HCT116 (cell line): Measurements from ENCODE around the gene DMBX1. TPM values are rescaled to one million over a fixed set of nuclear protein-coding genes. Genes with fewer than 3 reads are reported as not detected.

Experiments used
- ATAC-seq: fragments of 200-7000 bp; cut with Tn5 transposase; 2 replicates; pipeline ENCODE4 v1.9.1; 2020; ENCODE audit warnings: mild to moderate bottlenecking, moderate library complexity
- BruUV-seq: library from RNA; stranded (reverse); fragments of 400-500 nt; replicated peaks from 2 replicates; lab custom pipeline; 2021; lab: Mats Ljungman, UMichigan
- CTCF ChIA-PET: fragments of 300-600 bp; sonication (Branson Sonifier 250); formaldehyde crosslinking; loops from one replicate; lab custom pipeline; 2021; ENCODE audit warnings: antibody characterized with exemption; lab: Charles Lee
- POLR2A ChIA-PET: fragments of 300-600, 350-600 bp; sonication (Branson Sonifier 250); formaldehyde crosslinking; loops from one replicate; lab custom pipeline; 2021; ENCODE audit warnings: antibody characterized with exemption; lab: Charles Lee
- RAD21 ChIA-PET, 2 experiments: fragments of 300-600 bp; sonication (Branson Sonifier 250); formaldehyde crosslinking; loops; one replicate each; lab custom pipeline; 2023; ENCODE audit warnings: low total read pairs in 2 of 2; ENCODE audit not compliant: uncharacterized antibody in 2 of 2, unreplicated experiment in 2 of 2, low non-redundant PET in 1 of 2; lab: Charles Lee
- DNase-seq: peaks from one replicate; pipeline ENCODE4 v3.0.0-alpha.2; 2010; ENCODE audit warnings: low read depth, low spot score
- H2AFZ ChIP-seq: fragments of 200-600 bp; shearing (Covaris generic), sonication (generic); 2 replicates; pipeline ENCODE4 v1.6.1; 2017; ENCODE audit warnings: low read depth, mixed run types, mixed read lengths, antibody characterized with exemption, low read length; ENCODE audit not compliant: poor library complexity, severe bottlenecking
- H3K27ac ChIP-seq: 2 replicates; pipeline ENCODE4 v1.5.1; 2012; ENCODE audit warnings: low read depth, low read length
- H3K27me3 ChIP-seq: fragments of 200-600 bp; sonication (generic); 2 replicates; pipeline ENCODE4 v1.6.1; 2016; ENCODE audit warnings: mixed run types, low read length, mixed read lengths; ENCODE audit not compliant: insufficient read depth
- H3K36me3 ChIP-seq, 2 experiments: fragments of 200-500 bp in 1 of 2; fragments of 200-600 bp in 1 of 2; sonication (Bioruptor generic) in 1 of 2; sonication (generic) in 1 of 2; 2 replicates each; pipeline versions ENCODE4 v1.5.1 to v1.6.1; 2014 to 2016; ENCODE audit warnings: low read length in 2 of 2, inconsistent platforms in 1 of 2, mixed read lengths in 1 of 2, mixed run types in 1 of 2; ENCODE audit not compliant: insufficient read depth in 2 of 2, control insufficient read depth in 1 of 2
- H3K4me1 ChIP-seq, 2 experiments: fragments of 200-600 bp in 1 of 2; sonication (generic) in 1 of 2; 2 replicates each; pipeline versions ENCODE4 v1.5.1 to v1.6.1; 2012 to 2017; ENCODE audit warnings: low read length in 2 of 2, inconsistent platforms in 1 of 2, mild to moderate bottlenecking in 1 of 2, mixed read lengths in 1 of 2, mixed run types in 1 of 2, moderate library complexity in 1 of 2; ENCODE audit not compliant: insufficient read depth in 2 of 2, control insufficient read depth in 1 of 2
- H3K4me2 ChIP-seq: fragments of 200-600 bp; sonication (generic); 2 replicates; pipeline ENCODE4 v1.6.1; 2017; ENCODE audit warnings: mixed run types, low read length, mixed read lengths
- H3K4me3 ChIP-seq, 2 experiments: fragments of 200-600 bp in 1 of 2; sonication (generic) in 1 of 2; replicated peaks in 1 of 2; 2 replicates each; pipeline ENCODE4 v1.5.1; 2011 to 2016; ENCODE audit warnings: low read length in 2 of 2, control low read depth in 1 of 2, low read depth in 1 of 2, mild to moderate bottlenecking in 1 of 2, mixed read lengths in 1 of 2, mixed run types in 1 of 2
- H3K79me2 ChIP-seq: fragments of 200-600 bp; sonication (generic); 2 replicates; pipeline ENCODE4 v1.6.1; 2017; ENCODE audit warnings: mild to moderate bottlenecking, mixed run types, low read length, moderate library complexity, mixed read lengths; ENCODE audit not compliant: insufficient read depth
- H3K9ac ChIP-seq: fragments of 200-600 bp; sonication (generic); 2 replicates; pipeline ENCODE4 v1.6.1; 2016; ENCODE audit warnings: low read length, mixed read lengths
- H3K9me2 ChIP-seq: fragments of 200-600 bp; sonication (generic), shearing (Covaris generic); 2 replicates; pipeline ENCODE4 v1.6.1; 2017; ENCODE audit warnings: mixed run types, mild to moderate bottlenecking, moderate library complexity; ENCODE audit not compliant: insufficient read depth
- H3K9me3 ChIP-seq, 2 experiments: fragments of 200-500 bp in 1 of 2; fragments of 200-600 bp in 1 of 2; sonication (Bioruptor generic) in 1 of 2; sonication (generic) in 1 of 2; 2 replicates each; pipeline ENCODE4 v1.6.1; 2014 to 2017; ENCODE audit warnings: low read length in 2 of 2, mixed read lengths in 2 of 2, inconsistent platforms in 1 of 2, low read depth in 1 of 2, mild to moderate bottlenecking in 1 of 2, mixed run types in 1 of 2, moderate library complexity in 1 of 2; ENCODE audit not compliant: control insufficient read depth in 1 of 2, insufficient read depth in 1 of 2
- H4K20me1 ChIP-seq: fragments of 200-600 bp; sonication (generic), shearing (Covaris generic); 2 replicates; pipeline ENCODE4 v1.6.1; 2017; ENCODE audit warnings: mixed run types, mild to moderate bottlenecking, moderate library complexity; ENCODE audit not compliant: insufficient read depth
- CEBPB ChIP-seq: IDR thresholded peaks from 2 replicates; pipeline ENCODE4 v1.6.1; 2012; ENCODE audit warnings: low read depth
- JUND ChIP-seq: IDR thresholded peaks from 2 replicates; pipeline ENCODE4 v1.6.1; 2012
- POLR2AphosphoS5 ChIP-seq: IDR thresholded peaks from 2 replicates; pipeline ENCODE4 v1.6.1; 2011; ENCODE audit warnings: mild to moderate bottlenecking, low read depth, low read length, moderate library complexity
- SP1 ChIP-seq: IDR thresholded peaks from 2 replicates; pipeline ENCODE4 v1.6.1; 2012; ENCODE audit warnings: low read depth
- TCF7L2 ChIP-seq: IDR thresholded peaks from 2 replicates; pipeline ENCODE4 v1.7.0; 2011; ENCODE audit warnings: borderline replicate concordance, inconsistent platforms; ENCODE audit not compliant: insufficient read depth, insufficient read length; ENCODE audit errors: extremely low read depth
- YY1 ChIP-seq: IDR thresholded peaks from 2 replicates; pipeline ENCODE4 v1.6.1; 2011; ENCODE audit warnings: low read length, low read depth, moderate library complexity, mild to moderate bottlenecking; ENCODE audit not compliant: insufficient replicate concordance; ENCODE audit errors: extremely low read depth
- ZFX ChIP-seq: fragments of 450-650 bp; IDR thresholded peaks from 2 replicates; pipeline ENCODE4 v1.6.1; 2017
- intact Hi-C: fragments of 100-400 bp; cut with micrococcal nuclease; formaldehyde crosslinking; loops from 2 replicates; pipeline ENCODE4 v1.10.0; 2022
- total RNA-seq: library from RNA; stranded (reverse); gene quantifications from one replicate; pipeline ENCODE4 v1.2.1, GENCODE V29; 2021; ENCODE audit not compliant: unreplicated experiment
- TF ChIP-seq, protein P1 (sequence below): IDR thresholded peaks from 2 replicates; pipeline ENCODE4 v1.6.1; 2011; ENCODE audit warnings: mild to moderate bottlenecking, low read length, moderate library complexity; ENCODE audit not compliant: insufficient replicate concordance; ENCODE audit errors: extremely low read depth
- TF ChIP-seq, protein P2 (sequence below): IDR thresholded peaks from 2 replicates; pipeline ENCODE4 v1.6.1; 2012

The DMBX1 gene
- total RNA-seq, 1 experiment from 2014 or later = 4.3 TPM

DNA sequence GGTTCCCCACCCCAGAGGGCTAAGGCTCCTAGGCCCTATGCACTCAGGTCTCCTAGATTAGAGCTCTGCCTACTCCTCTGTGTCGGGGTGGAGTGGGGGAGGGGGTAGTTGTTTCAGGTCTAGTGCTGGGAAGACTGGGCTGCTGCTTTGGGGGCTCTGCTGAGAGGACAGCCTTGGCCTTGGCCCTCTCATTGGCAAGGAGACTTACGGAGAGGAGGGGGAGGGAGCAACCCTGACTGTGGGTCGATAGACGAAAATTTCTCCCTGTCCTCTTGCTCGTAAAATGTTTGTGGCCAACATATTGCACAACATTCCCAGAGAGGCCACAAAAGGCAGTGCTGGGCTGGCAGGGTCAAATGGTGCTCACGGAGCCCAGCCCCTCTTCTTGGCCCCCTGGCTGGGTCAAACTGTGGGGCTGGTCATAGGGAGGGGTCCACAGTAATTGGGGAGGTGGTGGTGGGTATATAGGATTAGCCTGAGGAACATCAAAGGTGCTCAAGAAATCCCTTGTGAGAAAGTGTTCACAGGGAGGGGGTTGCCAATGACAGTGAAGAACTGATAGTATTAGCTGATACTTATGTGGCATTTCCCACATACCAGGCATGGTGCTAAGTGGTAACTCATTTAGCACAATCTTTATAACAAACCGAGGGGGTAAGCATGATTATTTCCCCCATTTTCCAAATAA lies 8.5 kb upstream of the DMBX1 start:
- no peaks in the 10 kb centered on the region for H4K20me1 ChIP-seq
- no peaks in the 10 kb centered on the region for H3K79me2 ChIP-seq
- peaks cover 0 to 4% of the 10 kb centered on the region in 2 experiments; a peak in 2 of 4 replicates for H3K4me1 ChIP-seq
- no peaks in the 10 kb centered on the region for H3K27me3 ChIP-seq
- no peak overlapping the region for H3K9ac ChIP-seq
- no peak overlapping the region for H3K27ac ChIP-seq
- no peak overlapping the region for H3K4me3 ChIP-seq
- ChIA-PET CTCF (interaction anchor here (0.7 to 1.4 kb wide), 2 partner anchors 9 to 45 kb away, joined by 3 to 4 read pairs; partner anchors contain the start of gene DMBX1), RAD21 (no interaction called here), POLR2A (no interaction called here)
- H3K36me3 ChIP-seq = no peaks in the 10 kb centered on the region
- no peaks in the 10 kb centered on the region for H3K9me2 ChIP-seq
- intact Hi-C loops = no loop called here
- BruUV-seq = no TSS peak
- TF ChIP-seq JUND = no peak
- no peaks in the 10 kb centered on the region for H3K9me3 ChIP-seq
- H2AFZ ChIP-seq = no peak overlapping the region
- ATAC-seq = no peak
- DNase-seq = no peak
- no peak overlapping the region for H3K4me2 ChIP-seq

DNA sequence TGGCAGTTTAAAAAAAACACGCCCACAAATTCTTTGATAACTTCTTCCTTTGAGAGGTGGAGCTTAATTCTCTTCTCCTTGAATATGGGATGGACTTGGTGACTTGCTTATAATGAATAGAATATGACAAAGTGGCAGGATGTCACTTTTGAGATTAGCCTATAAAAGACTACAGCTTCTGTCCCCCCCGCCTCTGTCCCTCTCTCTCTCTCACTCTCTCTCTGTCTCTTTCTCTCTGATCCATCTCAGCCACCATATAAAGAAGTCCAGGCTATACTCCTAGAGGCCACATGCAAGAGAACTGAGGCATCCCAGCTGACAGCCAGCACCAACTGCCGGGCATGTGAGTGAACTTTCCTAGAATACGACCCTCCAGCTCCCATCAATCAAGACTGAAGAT lies 7.7 kb upstream of the DMBX1 start:
- H3K4me1 ChIP-seq = peaks cover 0 to 4% of the 10 kb centered on the region in 2 experiments; a peak in 2 of 4 replicates
- no peaks in the 10 kb centered on the region for H3K9me3 ChIP-seq
- H3K4me3 ChIP-seq = no peak overlapping the region
- intact Hi-C loops = no loop called here
- no peaks in the 10 kb centered on the region for H4K20me1 ChIP-seq
- no peak overlapping the region for H2AFZ ChIP-seq
- RAD21 ChIA-PET = no interaction called here
- H3K79me2 ChIP-seq = no peaks in the 10 kb centered on the region
- H3K9ac ChIP-seq = no peak overlapping the region
- H3K9me2 ChIP-seq = no peaks in the 10 kb centered on the region
- no peak for DNase-seq
- H3K27me3 ChIP-seq = no peaks in the 10 kb centered on the region
- POLR2A ChIA-PET = no interaction called here
- no peak overlapping the region for H3K4me2 ChIP-seq
- no peaks in the 10 kb centered on the region for H3K36me3 ChIP-seq
- no peak for TF ChIP-seq SP1
- TF ChIP-seq, protein P1, sequence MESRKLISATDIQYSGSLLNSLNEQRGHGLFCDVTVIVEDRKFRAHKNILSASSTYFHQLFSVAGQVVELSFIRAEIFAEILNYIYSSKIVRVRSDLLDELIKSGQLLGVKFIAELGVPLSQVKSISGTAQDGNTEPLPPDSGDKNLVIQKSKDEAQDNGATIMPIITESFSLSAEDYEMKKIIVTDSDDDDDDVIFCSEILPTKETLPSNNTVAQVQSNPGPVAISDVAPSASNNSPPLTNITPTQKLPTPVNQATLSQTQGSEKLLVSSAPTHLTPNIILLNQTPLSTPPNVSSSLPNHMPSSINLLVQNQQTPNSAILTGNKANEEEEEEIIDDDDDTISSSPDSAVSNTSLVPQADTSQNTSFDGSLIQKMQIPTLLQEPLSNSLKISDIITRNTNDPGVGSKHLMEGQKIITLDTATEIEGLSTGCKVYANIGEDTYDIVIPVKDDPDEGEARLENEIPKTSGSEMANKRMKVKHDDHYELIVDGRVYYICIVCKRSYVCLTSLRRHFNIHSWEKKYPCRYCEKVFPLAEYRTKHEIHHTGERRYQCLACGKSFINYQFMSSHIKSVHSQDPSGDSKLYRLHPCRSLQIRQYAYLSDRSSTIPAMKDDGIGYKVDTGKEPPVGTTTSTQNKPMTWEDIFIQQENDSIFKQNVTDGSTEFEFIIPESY = no peak
- TF ChIP-seq POLR2AphosphoS5 = no peak
- TF ChIP-seq YY1 = no peak
- TF ChIP-seq TCF7L2 = no peak
- TF ChIP-seq, protein P2, sequence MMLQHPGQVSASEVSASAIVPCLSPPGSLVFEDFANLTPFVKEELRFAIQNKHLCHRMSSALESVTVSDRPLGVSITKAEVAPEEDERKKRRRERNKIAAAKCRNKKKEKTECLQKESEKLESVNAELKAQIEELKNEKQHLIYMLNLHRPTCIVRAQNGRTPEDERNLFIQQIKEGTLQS = no peak
- TF ChIP-seq CEBPB = no peak
- no peak for TF ChIP-seq ZFX
- CTCF ChIA-PET = no interaction called here
- ATAC-seq = no peak
- H3K27ac ChIP-seq = no peak overlapping the region
- no TSS peak for BruUV-seq
